Neural cell (in vitro differentiated cells): Measurements from ENCODE around the gene SLIT3. TPM values are rescaled to one million over a fixed set of nuclear protein-coding genes. Genes with fewer than 3 reads are reported as not detected.

Source experiments
- H2AFZ ChIP-seq: fragments of 200-600, 300-800 bp; sonication (generic), shearing (Covaris generic); 2 replicates; pipeline ENCODE4 v1.6.0; 2014; ENCODE audit warnings: low read depth, mild to moderate bottlenecking, antibody characterized with exemption, low read length, moderate library complexity
- H3F3A ChIP-seq: fragments of 200-600 bp; shearing (Covaris generic); 2 replicates; pipeline ENCODE4 v1.6.1; 2016; ENCODE audit warnings: mild to moderate bottlenecking, moderate library complexity, mixed read lengths, antibody characterized with exemption, low read length; ENCODE audit not compliant: insufficient read depth, poor library complexity, severe bottlenecking
- H3K27ac ChIP-seq: fragments of 200-600, 300-800 bp; sonication (generic), shearing (Covaris generic); 2 replicates; pipeline ENCODE4 v1.5.1; 2014; ENCODE audit warnings: mild to moderate bottlenecking, low read length, moderate library complexity
- H3K27me3 ChIP-seq: fragments of 300-800, 200-600 bp; sonication (generic), shearing (Covaris generic); 2 replicates; pipeline ENCODE4 v1.6.0; 2014; ENCODE audit warnings: mild to moderate bottlenecking, low read depth, low read length, moderate library complexity; ENCODE audit not compliant: insufficient read depth
- H3K36me3 ChIP-seq: fragments of 300-800, 200-600 bp; sonication (generic), shearing (Covaris generic); 2 replicates; pipeline ENCODE4 v1.5.1; 2014; ENCODE audit warnings: mild to moderate bottlenecking, antibody characterized with exemption, low read length, moderate library complexity; ENCODE audit not compliant: insufficient read depth
- H3K4me2 ChIP-seq: fragments of 300-800, 200-600 bp; sonication (generic), shearing (Covaris generic); 2 replicates; pipeline ENCODE4 v1.6.0; 2014; ENCODE audit warnings: mild to moderate bottlenecking, low read length
- H3K4me3 ChIP-seq: fragments of 300-800, 200-600 bp; sonication (generic), shearing (Covaris generic); 2 replicates; pipeline ENCODE4 v1.5.1; 2014; ENCODE audit warnings: mild to moderate bottlenecking, low read length, moderate library complexity
- H3K79me2 ChIP-seq: fragments of 200-600 bp; shearing (Covaris generic); replicated peaks from 2 replicates; pipeline ENCODE4 v1.6.0; 2014; ENCODE audit warnings: mild to moderate bottlenecking, low read length, moderate library complexity; ENCODE audit not compliant: insufficient read depth
- H3K9ac ChIP-seq: fragments of 300-800, 200-600 bp; sonication (generic), shearing (Covaris generic); 2 replicates; pipeline ENCODE4 v1.6.1; 2016; ENCODE audit warnings: mild to moderate bottlenecking, low read length, mixed read lengths
- H3K9me2 ChIP-seq: fragments of 200-600 bp; shearing (Covaris generic); 2 replicates; pipeline ENCODE4 v1.6.1; 2016; ENCODE audit warnings: mild to moderate bottlenecking, low read length, mixed read lengths; ENCODE audit not compliant: insufficient read depth
- H3K9me3 ChIP-seq: fragments of 200-600, 300-800 bp; sonication (generic), shearing (Covaris generic); 2 replicates; pipeline ENCODE4 v1.6.1; 2016; ENCODE audit warnings: mild to moderate bottlenecking, mixed run types, low read length, moderate library complexity, mixed read lengths
- H4K20me1 ChIP-seq: fragments of 200-600 bp; shearing (Covaris generic); 2 replicates; pipeline ENCODE4 v1.6.1; 2016; ENCODE audit warnings: mild to moderate bottlenecking, mixed run types; ENCODE audit not compliant: insufficient read depth
- EP300 ChIP-seq: fragments of 450-650 bp; conservative IDR thresholded peaks from 2 replicates; pipeline ENCODE4 v1.6.1; 2014; ENCODE audit warnings: antibody characterized with exemption, mild to moderate bottlenecking, moderate library complexity; ENCODE audit not compliant: poor library complexity, severe bottlenecking
- EZH2 ChIP-seq: fragments of 200-600, 300-800 bp; shearing (Covaris generic), sonication (generic); IDR thresholded peaks from 2 replicates; pipeline ENCODE4 v1.6.1; 2014; ENCODE audit warnings: antibody characterized with exemption, low read length, borderline replicate concordance, mild to moderate bottlenecking; ENCODE audit not compliant: insufficient read depth, poor library complexity, severe bottlenecking
- MXI1 ChIP-seq: fragments of 450-650 bp; conservative IDR thresholded peaks from 2 replicates; pipeline ENCODE4 v1.6.1; 2014; ENCODE audit warnings: antibody characterized with exemption, mild to moderate bottlenecking; ENCODE audit not compliant: poor library complexity, severe bottlenecking
- POLR2AphosphoS5 ChIP-seq: IDR thresholded peaks from 2 replicates; pipeline ENCODE4 v1.6.1; 2012
- RAD21 ChIP-seq: fragments of 450-650 bp; conservative IDR thresholded peaks from 2 replicates; pipeline ENCODE4 v1.6.1; 2014; ENCODE audit warnings: antibody characterized with exemption, mild to moderate bottlenecking, moderate library complexity
- SMC3 ChIP-seq: fragments of 450-650 bp; conservative IDR thresholded peaks from 2 replicates; pipeline ENCODE4 v1.6.1; 2014; ENCODE audit warnings: antibody characterized with exemption, mild to moderate bottlenecking, moderate library complexity; ENCODE audit not compliant: poor library complexity
- TAF1 ChIP-seq: IDR thresholded peaks from 2 replicates; pipeline ENCODE4 v1.6.1; 2012; ENCODE audit warnings: low read depth
- polyA plus RNA-seq: library from polyadenylated mRNA; depleted of rRNA; stranded (reverse); fragments of >200 nt; gene quantifications from 2 replicates; pipeline ENCODE4 v1.2.3, GENCODE V29; 2014
- TF ChIP-seq, protein P1 (sequence below): IDR thresholded peaks from 2 replicates; pipeline ENCODE4 v1.6.1; 2012; ENCODE audit warnings: borderline replicate concordance
- TF ChIP-seq, protein P2 (sequence below): fragments of 450-650 bp; IDR thresholded peaks from 2 replicates; pipeline ENCODE4 v1.5.1; 2014; ENCODE audit warnings: antibody characterized with exemption, mild to moderate bottlenecking, moderate library complexity; ENCODE audit not compliant: poor library complexity, severe bottlenecking

The SLIT3 gene
- polyA plus RNA-seq, 1 donor from 2014 or later: 1.2 TPM

DNA sequence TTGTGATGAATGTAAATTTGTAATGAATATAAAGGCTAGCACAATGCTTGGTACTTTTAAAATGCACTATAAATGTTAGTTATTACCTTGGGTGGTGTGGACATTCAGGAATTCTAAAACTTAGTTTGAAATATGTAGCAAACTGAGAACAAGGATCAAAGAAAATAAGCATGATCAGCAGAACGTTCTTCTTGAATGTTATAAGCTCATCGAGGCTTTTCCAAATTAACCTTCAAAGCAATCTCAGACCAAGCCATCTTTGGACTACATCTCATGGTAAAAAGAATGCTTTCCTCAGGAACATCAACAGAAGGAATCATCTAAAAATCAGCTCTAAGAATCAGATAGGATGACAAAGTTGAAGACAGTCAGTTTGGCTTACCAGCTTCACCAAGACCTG lies 146.3 kb downstream of the SLIT3 start:
- H3K9me2 ChIP-seq: no peaks in the 10 kb centered on the region
- H3K36me3 ChIP-seq: no peaks in the 10 kb centered on the region
- H3F3A ChIP-seq: no peaks in the 10 kb centered on the region
- H3K27ac ChIP-seq: no peak overlapping the region
- no peak overlapping the region for H3K4me2 ChIP-seq
- H4K20me1 ChIP-seq: no peaks in the 10 kb centered on the region
- H3K4me3 ChIP-seq: no peak overlapping the region
- TF ChIP-seq POLR2AphosphoS5 (no peak), EP300 (no peak), SMC3 (no peak), RAD21 (no peak), EZH2 (no peak), MXI1 (no peak), TAF1 (no peak)
- TF ChIP-seq, protein P1, sequence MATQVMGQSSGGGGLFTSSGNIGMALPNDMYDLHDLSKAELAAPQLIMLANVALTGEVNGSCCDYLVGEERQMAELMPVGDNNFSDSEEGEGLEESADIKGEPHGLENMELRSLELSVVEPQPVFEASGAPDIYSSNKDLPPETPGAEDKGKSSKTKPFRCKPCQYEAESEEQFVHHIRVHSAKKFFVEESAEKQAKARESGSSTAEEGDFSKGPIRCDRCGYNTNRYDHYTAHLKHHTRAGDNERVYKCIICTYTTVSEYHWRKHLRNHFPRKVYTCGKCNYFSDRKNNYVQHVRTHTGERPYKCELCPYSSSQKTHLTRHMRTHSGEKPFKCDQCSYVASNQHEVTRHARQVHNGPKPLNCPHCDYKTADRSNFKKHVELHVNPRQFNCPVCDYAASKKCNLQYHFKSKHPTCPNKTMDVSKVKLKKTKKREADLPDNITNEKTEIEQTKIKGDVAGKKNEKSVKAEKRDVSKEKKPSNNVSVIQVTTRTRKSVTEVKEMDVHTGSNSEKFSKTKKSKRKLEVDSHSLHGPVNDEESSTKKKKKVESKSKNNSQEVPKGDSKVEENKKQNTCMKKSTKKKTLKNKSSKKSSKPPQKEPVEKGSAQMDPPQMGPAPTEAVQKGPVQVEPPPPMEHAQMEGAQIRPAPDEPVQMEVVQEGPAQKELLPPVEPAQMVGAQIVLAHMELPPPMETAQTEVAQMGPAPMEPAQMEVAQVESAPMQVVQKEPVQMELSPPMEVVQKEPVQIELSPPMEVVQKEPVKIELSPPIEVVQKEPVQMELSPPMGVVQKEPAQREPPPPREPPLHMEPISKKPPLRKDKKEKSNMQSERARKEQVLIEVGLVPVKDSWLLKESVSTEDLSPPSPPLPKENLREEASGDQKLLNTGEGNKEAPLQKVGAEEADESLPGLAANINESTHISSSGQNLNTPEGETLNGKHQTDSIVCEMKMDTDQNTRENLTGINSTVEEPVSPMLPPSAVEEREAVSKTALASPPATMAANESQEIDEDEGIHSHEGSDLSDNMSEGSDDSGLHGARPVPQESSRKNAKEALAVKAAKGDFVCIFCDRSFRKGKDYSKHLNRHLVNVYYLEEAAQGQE: no peak
- TF ChIP-seq, protein P2, sequence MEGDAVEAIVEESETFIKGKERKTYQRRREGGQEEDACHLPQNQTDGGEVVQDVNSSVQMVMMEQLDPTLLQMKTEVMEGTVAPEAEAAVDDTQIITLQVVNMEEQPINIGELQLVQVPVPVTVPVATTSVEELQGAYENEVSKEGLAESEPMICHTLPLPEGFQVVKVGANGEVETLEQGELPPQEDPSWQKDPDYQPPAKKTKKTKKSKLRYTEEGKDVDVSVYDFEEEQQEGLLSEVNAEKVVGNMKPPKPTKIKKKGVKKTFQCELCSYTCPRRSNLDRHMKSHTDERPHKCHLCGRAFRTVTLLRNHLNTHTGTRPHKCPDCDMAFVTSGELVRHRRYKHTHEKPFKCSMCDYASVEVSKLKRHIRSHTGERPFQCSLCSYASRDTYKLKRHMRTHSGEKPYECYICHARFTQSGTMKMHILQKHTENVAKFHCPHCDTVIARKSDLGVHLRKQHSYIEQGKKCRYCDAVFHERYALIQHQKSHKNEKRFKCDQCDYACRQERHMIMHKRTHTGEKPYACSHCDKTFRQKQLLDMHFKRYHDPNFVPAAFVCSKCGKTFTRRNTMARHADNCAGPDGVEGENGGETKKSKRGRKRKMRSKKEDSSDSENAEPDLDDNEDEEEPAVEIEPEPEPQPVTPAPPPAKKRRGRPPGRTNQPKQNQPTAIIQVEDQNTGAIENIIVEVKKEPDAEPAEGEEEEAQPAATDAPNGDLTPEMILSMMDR: no peak
- H3K9me3 ChIP-seq: no peaks in the 10 kb centered on the region
- no peaks in the 10 kb centered on the region for H3K27me3 ChIP-seq
- no peak overlapping the region for H2AFZ ChIP-seq
- no peak overlapping the region for H3K9ac ChIP-seq
- H3K79me2 ChIP-seq: no peaks in the 10 kb centered on the region

DNA sequence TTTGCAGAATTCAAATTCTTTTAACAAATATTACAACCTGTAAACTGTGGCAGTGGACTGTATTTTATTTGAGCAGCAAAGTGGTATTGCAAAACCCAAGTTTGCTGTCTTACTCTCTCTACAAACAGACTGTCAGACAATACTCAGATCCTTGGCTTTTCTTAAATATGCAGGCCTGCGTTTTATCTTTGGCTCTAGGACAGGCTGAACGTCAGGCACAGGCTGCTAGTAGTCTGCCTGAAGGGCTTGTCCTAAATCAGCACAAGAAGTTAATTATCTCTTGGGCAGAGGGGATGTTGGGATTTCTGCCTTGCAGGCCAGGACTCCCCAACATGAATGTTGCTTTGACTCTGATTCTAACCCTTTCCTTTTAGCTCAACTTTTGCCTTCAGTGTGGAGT lies 147.5 kb downstream of the SLIT3 start:
- Histone ChIP-seq H3K4me2 (no peak overlapping the region), H3K79me2 (no peaks in the 10 kb centered on the region), H3F3A (no peaks in the 10 kb centered on the region), H3K9me2 (no peaks in the 10 kb centered on the region), H3K9me3 (no peaks in the 10 kb centered on the region), H3K27ac (no peak overlapping the region), H3K4me3 (no peak overlapping the region), H3K36me3 (no peaks in the 10 kb centered on the region), H3K27me3 (no peaks in the 10 kb centered on the region), H3K9ac (no peak overlapping the region), H2AFZ (no peak overlapping the region), H4K20me1 (no peaks in the 10 kb centered on the region)
- TF ChIP-seq, protein P2: no peak
- TF ChIP-seq EZH2 (no peak), TAF1 (no peak), SMC3 (no peak), POLR2AphosphoS5 (no peak), RAD21 (no peak)
- TF ChIP-seq, protein P1: no peak
